BE2C (cell line): ENCODE data around the gene FOXA2.
"Not testable (repeated sequence)": the region's sequence is repeated elsewhere in the genome, so short reads cannot be mapped to it uniquely, and the experiment has no call there.

Experiments used
- DNase-seq: peaks from one replicate; pipeline ENCODE4 v3.0.0-alpha.2; 2020
- H3K27me3 ChIP-seq: fragments of 250-450 bp; sonication (Bioruptor Pico); 2 replicates; pipeline ENCODE4 v1.5.1; 2020; ENCODE audit warnings: mild to moderate bottlenecking
- H3K36me3 ChIP-seq: fragments of 250-450 bp; sonication (Bioruptor Pico); 2 replicates; pipeline ENCODE4 v1.5.1; 2020; ENCODE audit warnings: mild to moderate bottlenecking
- H3K4me1 ChIP-seq: fragments of 250-450 bp; sonication (Bioruptor Pico); 2 replicates; pipeline ENCODE4 v1.5.1; 2020
- H3K4me3 ChIP-seq: 2 replicates; pipeline ENCODE4 v1.5.1; 2011; ENCODE audit warnings: low read depth, low read length
- H3K9me3 ChIP-seq: fragments of 250-450 bp; sonication (Bioruptor Pico); 2 replicates; pipeline ENCODE4 v1.5.1; 2020
- CTCF ChIP-seq: IDR thresholded peaks from 2 replicates; pipeline ENCODE4 v1.5.1; 2012; ENCODE audit warnings: mild to moderate bottlenecking, low read depth, low read length

The FOXA2 gene

GRCh38 chr20:22611636-22612035 lies 27.3 kb upstream of the FOXA2 start:
- H3K4me1 ChIP-seq, result no peaks in the 10 kb centered on the region
- H3K27me3 ChIP-seq, result no peaks in the 10 kb centered on the region
- H3K9me3 ChIP-seq, result no peaks in the 10 kb centered on the region
- no peak for TF ChIP-seq CTCF
- H3K4me3 ChIP-seq, result no peak overlapping the region
- DNase-seq, result no peak
- H3K36me3 ChIP-seq, result no peaks in the 10 kb centered on the region

DNA sequence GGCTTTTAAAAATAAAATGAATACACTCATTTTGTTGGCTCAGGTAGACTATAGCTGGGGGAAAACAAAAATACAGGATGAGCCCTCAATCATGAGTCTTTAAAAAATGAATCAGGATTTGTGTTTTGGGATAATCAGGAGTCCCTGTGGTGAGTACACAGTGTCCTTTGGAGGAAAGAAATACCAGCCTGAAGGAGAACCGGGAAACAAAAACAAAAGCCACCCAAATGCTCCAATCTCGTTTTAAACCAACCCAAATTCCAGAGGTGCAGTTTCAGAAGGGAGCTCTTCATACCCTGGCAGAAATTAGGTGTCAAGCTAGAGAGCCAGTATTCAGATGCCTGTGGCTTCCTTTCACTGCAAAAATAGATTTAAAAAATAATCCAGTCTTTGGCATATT lies 23.3 kb upstream of the FOXA2 start:
- H3K9me3 ChIP-seq, result no peaks in the 10 kb centered on the region
- no peaks in the 10 kb centered on the region for H3K36me3 ChIP-seq
- no peaks in the 10 kb centered on the region for H3K27me3 ChIP-seq
- no peak for DNase-seq
- TF ChIP-seq CTCF, result no peak
- H3K4me1 ChIP-seq, result no peaks in the 10 kb centered on the region
- H3K4me3 ChIP-seq, result no peak overlapping the region

DNA sequence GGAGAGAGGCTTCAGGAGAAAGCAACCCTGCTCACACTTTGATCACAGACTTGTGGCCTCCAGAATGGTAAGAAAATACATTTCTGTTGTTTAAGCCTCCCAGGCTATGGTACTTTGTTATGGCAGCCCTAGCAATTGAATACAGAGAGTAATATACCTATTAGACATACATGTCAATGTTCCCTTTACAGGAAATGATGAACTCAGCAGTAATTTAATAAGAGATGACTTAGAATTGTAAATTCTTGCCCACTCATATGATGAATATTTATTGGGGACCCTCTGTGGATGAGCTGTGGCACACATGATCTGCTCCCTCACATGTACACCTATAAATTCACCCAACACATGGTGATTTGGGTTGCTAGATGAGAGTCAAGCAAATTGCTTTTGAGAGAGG lies 20.4 kb upstream of the FOXA2 start:
- H3K4me3 ChIP-seq, result no peak overlapping the region
- no peak for TF ChIP-seq CTCF
- H3K27me3 ChIP-seq, result no peaks in the 10 kb centered on the region
- H3K9me3 ChIP-seq, result no peaks in the 10 kb centered on the region
- no peak for DNase-seq
- no peaks in the 10 kb centered on the region for H3K4me1 ChIP-seq
- H3K36me3 ChIP-seq, result no peaks in the 10 kb centered on the region

GRCh38 chr20:22601361-22602141 lies 17.2 kb upstream of the FOXA2 start:
- no peaks in the 10 kb centered on the region for H3K36me3 ChIP-seq
- no peak for TF ChIP-seq CTCF
- no peak for DNase-seq
- H3K9me3 ChIP-seq, result no peaks in the 10 kb centered on the region
- H3K27me3 ChIP-seq, result no peaks in the 10 kb centered on the region
- no peaks in the 10 kb centered on the region for H3K4me1 ChIP-seq
- no peak overlapping the region for H3K4me3 ChIP-seq

DNA sequence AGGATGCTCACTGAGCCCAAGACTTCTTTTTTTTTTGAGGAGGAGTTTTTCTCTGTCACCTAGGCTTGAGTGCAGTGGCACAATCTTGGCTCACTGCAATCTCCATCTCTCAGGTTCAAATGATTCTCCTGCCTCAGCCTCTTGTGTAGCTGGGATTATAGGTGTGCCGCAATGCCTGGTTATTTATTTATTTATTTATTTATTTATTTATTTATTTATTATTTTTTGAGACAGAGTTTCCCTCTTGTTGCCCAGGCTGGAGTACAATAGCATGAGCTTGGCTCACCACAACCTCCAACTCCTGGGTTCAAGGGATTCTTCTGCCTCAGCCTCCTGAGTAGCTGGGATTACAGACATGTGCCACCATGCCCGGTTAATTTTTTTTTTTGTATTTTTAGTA lies 14.9 kb upstream of the FOXA2 start:
- H3K9me3 ChIP-seq, H3K27me3 ChIP-seq, DNase-seq, H3K4me3 ChIP-seq, H3K4me1 ChIP-seq, H3K36me3 ChIP-seq: not testable (repeated sequence)

DNA sequence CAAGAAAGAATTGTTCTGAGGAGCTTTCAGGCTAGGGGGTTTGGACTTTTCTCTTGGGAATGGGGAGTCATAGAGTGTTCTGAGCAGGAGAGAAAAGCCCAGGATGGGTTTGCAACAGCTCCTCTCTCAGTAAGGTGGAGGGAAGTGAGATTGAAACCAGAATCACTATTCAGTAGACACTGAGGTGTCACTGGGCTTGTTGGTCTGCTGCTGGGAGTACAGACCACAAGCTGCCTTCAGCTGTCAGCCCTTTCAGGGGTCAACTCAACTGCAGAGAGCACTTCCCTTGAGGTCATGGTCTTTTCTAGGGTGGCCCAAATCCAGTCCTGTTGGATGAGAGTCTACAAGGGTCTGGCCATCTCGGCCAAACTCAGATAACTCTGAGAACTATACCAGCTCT lies 12.9 kb upstream of the FOXA2 start:
- no peak for TF ChIP-seq CTCF
- H3K9me3 ChIP-seq, result no peaks in the 10 kb centered on the region
- no peaks in the 10 kb centered on the region for H3K4me1 ChIP-seq
- no peak overlapping the region for H3K4me3 ChIP-seq
- H3K27me3 ChIP-seq, result no peaks in the 10 kb centered on the region
- DNase-seq, result no peak
- no peaks in the 10 kb centered on the region for H3K36me3 ChIP-seq
